Loucy (cell line): ENCODE data around the gene SPDYC.

Experiments used
- H2AFZ ChIP-seq: fragments of 200-600 bp; sonication (generic); 2 replicates; pipeline ENCODE4 v1.6.0; 2016; ENCODE audit warnings: antibody characterized with exemption, mild to moderate bottlenecking, low read length, moderate library complexity
- H3F3A ChIP-seq: fragments of 200-600 bp; 2 replicates; pipeline ENCODE4 v1.6.0; 2016; ENCODE audit warnings: antibody characterized with exemption, low read depth, mild to moderate bottlenecking
- H3K27me3 ChIP-seq: fragments of 200-600 bp; sonication (generic); 2 replicates; pipeline ENCODE4 v1.6.1; 2014; ENCODE audit warnings: low read length, mild to moderate bottlenecking; ENCODE audit not compliant: insufficient read depth, poor library complexity, severe bottlenecking
- H3K36me3 ChIP-seq: fragments of 200-600 bp; sonication (generic); 2 replicates; pipeline ENCODE4 v1.6.1; 2016; ENCODE audit warnings: low read length; ENCODE audit not compliant: insufficient read depth
- H3K4me1 ChIP-seq: fragments of 200-600 bp; sonication (generic); 2 replicates; pipeline ENCODE4 v1.5.1; 2014; ENCODE audit warnings: low read length, mild to moderate bottlenecking; ENCODE audit not compliant: insufficient read depth, poor library complexity, severe bottlenecking
- H3K4me2 ChIP-seq: fragments of 200-600 bp; sonication (generic); 2 replicates; pipeline ENCODE4 v1.6.0; 2014; ENCODE audit warnings: antibody characterized with exemption, low read length, low read depth, mild to moderate bottlenecking; ENCODE audit not compliant: poor library complexity, severe bottlenecking
- H3K4me3 ChIP-seq: fragments of 200-600 bp; sonication (generic); 2 replicates; pipeline ENCODE4 v1.5.1; 2014; ENCODE audit warnings: low read length, mild to moderate bottlenecking, mixed read lengths; ENCODE audit not compliant: poor library complexity, severe bottlenecking
- H3K79me2 ChIP-seq: fragments of 200-600 bp; sonication (generic); 2 replicates; pipeline ENCODE4 v1.6.1; 2014; ENCODE audit warnings: low read length; ENCODE audit not compliant: insufficient read depth
- H3K9ac ChIP-seq: fragments of 200-600 bp; sonication (generic); 2 replicates; pipeline ENCODE4 v1.6.0; 2014; ENCODE audit warnings: mild to moderate bottlenecking, low read depth, low read length, moderate library complexity; ENCODE audit not compliant: poor library complexity, severe bottlenecking
- H3K9me2 ChIP-seq: fragments of 200-600 bp; sonication (generic); replicated peaks from 2 replicates; pipeline ENCODE4 v1.6.1; 2016; ENCODE audit warnings: low read depth, low read length, mixed read lengths
- H3K9me3 ChIP-seq: fragments of 200-600 bp; sonication (generic); 2 replicates; pipeline ENCODE4 v1.6.1; 2014; ENCODE audit warnings: mild to moderate bottlenecking, antibody characterized with exemption, low read length, low read depth; ENCODE audit not compliant: insufficient read depth
- H4K20me1 ChIP-seq: fragments of 200-600 bp; sonication (generic); 2 replicates; pipeline ENCODE4 v1.6.0; 2014; ENCODE audit warnings: antibody characterized with exemption, low read length, mild to moderate bottlenecking; ENCODE audit not compliant: insufficient read depth, poor library complexity, severe bottlenecking
- CTCF ChIP-seq: fragments of 200-600 bp; sonication (generic); conservative IDR thresholded peaks from 2 replicates; pipeline ENCODE4 v1.5.1; 2014; ENCODE audit warnings: mild to moderate bottlenecking, antibody characterized with exemption, low read length
- EZH2phosphoT487 ChIP-seq: fragments of 200-600 bp; IDR thresholded peaks from 2 replicates; pipeline ENCODE4 v1.6.1; 2018; ENCODE audit warnings: antibody characterized with exemption, mild to moderate bottlenecking, moderate library complexity, borderline replicate concordance

Gene SPDYC

GRCh38 chr11:65216830-65217229 lies 46.8 kb downstream of the SPDYC start:
- no peaks in the 10 kb centered on the region for H3K36me3 ChIP-seq
- no peaks in the 10 kb centered on the region for H3K9me3 ChIP-seq
- H3K4me3 ChIP-seq = peak overlapping the region; percentile 56
- H3K9me2 ChIP-seq = no peaks in the 10 kb centered on the region
- H3K4me1 ChIP-seq = peaks cover 55% of the 10 kb centered on the region
- peak overlapping the region; percentile 50 for H3K9ac ChIP-seq
- H3K4me2 ChIP-seq = peak overlapping the region; percentile 74
- peaks cover 63% of the 10 kb centered on the region for H3K79me2 ChIP-seq
- H3K27me3 ChIP-seq = no peaks in the 10 kb centered on the region
- peaks cover 27% of the 10 kb centered on the region for H4K20me1 ChIP-seq
- no peak overlapping the region for H2AFZ ChIP-seq
- TF ChIP-seq EZH2phosphoT487 (no peak), CTCF (no peak; the same call in 1 of the 2 replicates)
- H3F3A ChIP-seq = peaks cover 12% of the 10 kb centered on the region; the same call in 1 of the 2 replicates

- Histone ChIP-seq H3K36me3 (peaks cover 6% of the 10 kb centered on the region; the same call in 1 of the 2 replicates), H3K4me3 (peak overlapping the region; percentile 56), H3K27me3 (no peaks in the 10 kb centered on the region), H3K9ac (peak overlapping the region; percentile 50), H3K79me2 (peaks cover 63% of the 10 kb centered on the region), H3K9me2 (no peaks in the 10 kb centered on the region), H3K4me1 (peaks cover 46% of the 10 kb centered on the region), H3K9me3 (no peaks in the 10 kb centered on the region), H3F3A (peaks cover 12% of the 10 kb centered on the region; the same call in 1 of the 2 replicates), H2AFZ (no peak overlapping the region), H4K20me1 (peaks cover 33% of the 10 kb centered on the region), H3K4me2 (peak overlapping the region; percentile 74)
- no peak for TF ChIP-seq EZH2phosphoT487
- peak; percentile 48 for TF ChIP-seq CTCF
Observed at GRCh38 chr11:65217441-65218423, 47.7 kb downstream of the SPDYC start.

- peaks cover 35% of the 10 kb centered on the region for H4K20me1 ChIP-seq
- H3K79me2 ChIP-seq = peaks cover 63% of the 10 kb centered on the region
- H3K4me1 ChIP-seq = peaks cover 39% of the 10 kb centered on the region
- no peak overlapping the region for H3K4me3 ChIP-seq
- peaks cover 12% of the 10 kb centered on the region; the same call in 1 of the 2 replicates for H3F3A ChIP-seq
- no peaks in the 10 kb centered on the region for H3K9me3 ChIP-seq
- no peaks in the 10 kb centered on the region for H3K27me3 ChIP-seq
- H2AFZ ChIP-seq = no peak overlapping the region
- no peak for TF ChIP-seq EZH2phosphoT487
- H3K9ac ChIP-seq = no peak overlapping the region
- peak overlapping the region; percentile 74 for H3K4me2 ChIP-seq
- H3K9me2 ChIP-seq = no peaks in the 10 kb centered on the region
- peaks cover 12% of the 10 kb centered on the region; the same call in 1 of the 2 replicates for H3K36me3 ChIP-seq
Observed at GRCh38 chr11:65218446-65218845, 48.4 kb downstream of the SPDYC start.
